Adrenal gland (tissue), 5 donors: Measurements from ENCODE around the gene EIF4H.

Experiments
- POLR2A ChIP-seq, 2 donors: fragments of 450-650 bp; IDR thresholded peaks; one replicate each; pipeline ENCODE4 v1.6.1; 2017; ENCODE audit warnings: antibody characterized with exemption in 2 of 2, mild to moderate bottlenecking in 2 of 2, moderate library complexity in 1 of 2
- TF ChIP-seq, protein P1 (sequence below), 6 experiments: fragments of 450-650 bp in 4 of 6; fragments of 200-600 bp in 2 of 6; sonication (generic) in 1 of 6; IDR thresholded peaks; 1 replicate in 5 of 6; 2 replicates in 1 of 6; pipeline versions ENCODE4 v1.5.1 to v1.8.0; 2016 to 2021; ENCODE audit warnings: antibody characterized with exemption in 6 of 6, mild to moderate bottlenecking in 2 of 6, moderate library complexity in 1 of 6
- donor health status: DM: no; HTN: no; CAD: no.

GRCh38 chr7:74178632-74179031 lies 4.5 kb downstream of the EIF4H start:
- TF ChIP-seq, protein P1, sequence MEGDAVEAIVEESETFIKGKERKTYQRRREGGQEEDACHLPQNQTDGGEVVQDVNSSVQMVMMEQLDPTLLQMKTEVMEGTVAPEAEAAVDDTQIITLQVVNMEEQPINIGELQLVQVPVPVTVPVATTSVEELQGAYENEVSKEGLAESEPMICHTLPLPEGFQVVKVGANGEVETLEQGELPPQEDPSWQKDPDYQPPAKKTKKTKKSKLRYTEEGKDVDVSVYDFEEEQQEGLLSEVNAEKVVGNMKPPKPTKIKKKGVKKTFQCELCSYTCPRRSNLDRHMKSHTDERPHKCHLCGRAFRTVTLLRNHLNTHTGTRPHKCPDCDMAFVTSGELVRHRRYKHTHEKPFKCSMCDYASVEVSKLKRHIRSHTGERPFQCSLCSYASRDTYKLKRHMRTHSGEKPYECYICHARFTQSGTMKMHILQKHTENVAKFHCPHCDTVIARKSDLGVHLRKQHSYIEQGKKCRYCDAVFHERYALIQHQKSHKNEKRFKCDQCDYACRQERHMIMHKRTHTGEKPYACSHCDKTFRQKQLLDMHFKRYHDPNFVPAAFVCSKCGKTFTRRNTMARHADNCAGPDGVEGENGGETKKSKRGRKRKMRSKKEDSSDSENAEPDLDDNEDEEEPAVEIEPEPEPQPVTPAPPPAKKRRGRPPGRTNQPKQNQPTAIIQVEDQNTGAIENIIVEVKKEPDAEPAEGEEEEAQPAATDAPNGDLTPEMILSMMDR (IDR thresholded peaks at IDR 0.05): no peak
- TF ChIP-seq POLR2A (IDR thresholded peaks at IDR 0.05): no peak
